ENCODE measurements around the gene CEP192. TPM values are rescaled to one million over a fixed set of nuclear protein-coding genes. Genes with fewer than 3 reads are reported as not detected.

CEP192 gene
- polyA plus RNA-seq, 3 donors, result 3.0 to 29.6 (median 3.7) TPM

GRCh38 chr18:12958478-12958877 lies 32.7 kb upstream of the CEP192 start:
- H3K27ac Mint-ChIP-seq, result no peak overlapping the region
- H3K36me3 Mint-ChIP-seq, result peaks cover 42 to 55% of the 10 kb centered on the region in 2 donors
- intact Hi-C loops (cut with micrococcal nuclease), result no loop called here
- Histone ChIP-seq H3K27ac (ENCODE audit: low read depth in 1 of 2, low read length in 2 of 2) (no peak overlapping the region), H3K9me3 (replicated peaks in 1 of 2; ENCODE audit: control insufficient read depth in 1 of 2, insufficient read depth in 1 of 2, low read length in 2 of 2) (no peaks in the 10 kb centered on the region), H3K4me1 (ENCODE audit: control insufficient read depth in 1 of 2, insufficient read depth in 2 of 2, low read length in 2 of 2) (no peaks in the 10 kb centered on the region), H3K9ac (ENCODE audit: insufficient read depth, low read length, poor library complexity, severe bottlenecking) (no peak overlapping the region), H3K79me2 (ENCODE audit: insufficient read depth, low read length) (peaks cover 27% of the 10 kb centered on the region), H3K4me3 (replicated peaks in 1 of 3; ENCODE audit: low read depth in 2 of 3, low read length in 3 of 3) (no peak overlapping the region), H3K27me3 (ENCODE audit: control insufficient read depth in 2 of 2, insufficient read depth in 2 of 2, low read length in 2 of 2) (no peaks in the 10 kb centered on the region), H2AFZ (ENCODE audit: insufficient read depth, low read depth, low read length, poor library complexity, severe bottlenecking) (no peak overlapping the region), H4K20me1 (ENCODE audit: insufficient read depth, low read length) (peaks cover 4% of the 10 kb centered on the region), H3K4me2 (replicated peaks; ENCODE audit: extremely low read depth, low read length, poor library complexity, severe bottlenecking) (no peak overlapping the region), H3K36me3 (replicated peaks in 1 of 2; ENCODE audit: control insufficient read depth in 1 of 2, insufficient read depth in 2 of 2, low read length in 2 of 2) (peaks cover 32 to 61% of the 10 kb centered on the region in 2 donors)
- H3K4me1 Mint-ChIP-seq, result no peaks in the 10 kb centered on the region
- DNase-seq, result no peak
- H3K9me3 Mint-ChIP-seq, result no peaks in the 10 kb centered on the region
- WGBS (ENCODE audit: insufficient coverage), result 100% methylated on average over 2 of the region's 3 CpGs
- no peak overlapping the region for H3K4me3 Mint-ChIP-seq
- TF ChIP-seq CTCF (IDR thresholded peaks at IDR 0.05), result no peak
- no peaks in the 10 kb centered on the region for H3K27me3 Mint-ChIP-seq (ENCODE audit: low read depth in 3 of 3)

- intact Hi-C loops (cut with micrococcal nuclease), result no loop called here
- no peaks in the 10 kb centered on the region for H3K27me3 Mint-ChIP-seq (ENCODE audit: low read depth in 3 of 3)
- no peaks in the 10 kb centered on the region for H3K9me3 Mint-ChIP-seq
- H3K4me3 Mint-ChIP-seq, result no peak overlapping the region
- Histone ChIP-seq H3K9me3 (replicated peaks in 1 of 2; ENCODE audit: control insufficient read depth in 1 of 2, insufficient read depth in 1 of 2, low read length in 2 of 2) (no peaks in the 10 kb centered on the region), H3K36me3 (replicated peaks in 1 of 2; ENCODE audit: control insufficient read depth in 1 of 2, insufficient read depth in 2 of 2, low read length in 2 of 2) (peaks cover 27 to 53% of the 10 kb centered on the region in 2 donors), H3K9ac (ENCODE audit: insufficient read depth, low read length, poor library complexity, severe bottlenecking) (no peak overlapping the region), H3K27ac (ENCODE audit: low read depth in 1 of 2, low read length in 2 of 2) (no peak overlapping the region), H3K27me3 (ENCODE audit: control insufficient read depth in 2 of 2, insufficient read depth in 2 of 2, low read length in 2 of 2) (no peaks in the 10 kb centered on the region), H3K4me1 (ENCODE audit: control insufficient read depth in 1 of 2, insufficient read depth in 2 of 2, low read length in 2 of 2) (peaks cover 0 to 2% of the 10 kb centered on the region in 2 donors), H3K79me2 (ENCODE audit: insufficient read depth, low read length) (peaks cover 18% of the 10 kb centered on the region), H2AFZ (ENCODE audit: insufficient read depth, low read depth, low read length, poor library complexity, severe bottlenecking) (no peak overlapping the region), H4K20me1 (ENCODE audit: insufficient read depth, low read length) (peaks cover 4% of the 10 kb centered on the region), H3K4me3 (replicated peaks in 1 of 3; ENCODE audit: low read depth in 2 of 3, low read length in 3 of 3) (no peak overlapping the region), H3K4me2 (replicated peaks; ENCODE audit: extremely low read depth, low read length, poor library complexity, severe bottlenecking) (no peak overlapping the region)
- no peaks in the 10 kb centered on the region for H3K4me1 Mint-ChIP-seq
- H3K27ac Mint-ChIP-seq, result no peak overlapping the region
- DNase-seq, result no peak
- no peak for TF ChIP-seq CTCF (IDR thresholded peaks at IDR 0.05)
- no CpG with 5 or more reads among the region's 2 CpGs for WGBS (ENCODE audit: insufficient coverage)
- peaks cover 45 to 63% of the 10 kb centered on the region in 2 donors for H3K36me3 Mint-ChIP-seq
These were observed 30.8 kb upstream of the CEP192 start for GRCh38 chr18:12960395-12960794.
